ENCODE measurements around the gene HES5. TPM values are rescaled to one million over a fixed set of nuclear protein-coding genes. Genes with fewer than 3 reads are reported as not detected.

The HES5 gene
- total and polyA plus RNA-seq, 7 experiments from 2014 or later = not detected

Other genes starting within 250 kb of the HES5 start
- 10 to 100 TPM in 3 of 5 experiments, 1 to 10 TPM in 2; 8.5 to 16.4 (median 11.2) TPM for gene MORN1, start 138.7 kb downstream of the HES5 start, total RNA-seq
- 1 to 10 TPM; 5.0 to 5.3 TPM for gene MORN1, start 138.7 kb downstream of the HES5 start, polyA plus RNA-seq
- 100 to 1,000 TPM in 3 of 5 experiments, 10 to 100 TPM in 2; 71.0 to 150 (median 136) TPM for gene RER1, start 138.4 kb downstream of the HES5 start, total RNA-seq
- 100 to 1,000 TPM; 110 to 116 TPM for gene RER1, start 138.4 kb downstream of the HES5 start, polyA plus RNA-seq
- gene PEX10, start 117.7 kb downstream of the HES5 start, total RNA-seq = 10 to 100 TPM in 4 of 5 experiments, 1 to 10 TPM in 1; 8.7 to 14.9 (median 12.3) TPM
- 10 to 100 TPM in 1 of 2 donors, 1 to 10 TPM in 1; 9.1 to 10.4 TPM for gene PEX10, start 117.7 kb downstream of the HES5 start, polyA plus RNA-seq
- gene PLCH2, start 54.0 kb downstream of the HES5 start, total RNA-seq = 10 to 100 TPM; 10.1 to 37.4 (median 18.4) TPM
- 1 to 10 TPM in 1 of 2 donors, under 1 TPM in 1; 0.11 to 1.5 TPM for gene PLCH2, start 54.0 kb downstream of the HES5 start, polyA plus RNA-seq
- gene PANK4, start 3.7 kb downstream of the HES5 start, total RNA-seq = 10 to 100 TPM; 55.8 to 91.2 (median 72.6) TPM
- gene PANK4, start 3.7 kb downstream of the HES5 start, polyA plus RNA-seq = 10 to 100 TPM; 12.7 to 29.9 TPM
- 100 to 1,000 TPM; 182 to 253 (median 204) TPM for gene TNFRSF14, start 26.1 kb upstream of the HES5 start, total RNA-seq
- gene TNFRSF14, start 26.1 kb upstream of the HES5 start, polyA plus RNA-seq = 10 to 100 TPM; 52.5 to 65.1 TPM
- gene PRXL2B, start 56.5 kb upstream of the HES5 start, total RNA-seq = 10 to 100 TPM; 12.3 to 37.0 (median 26.7) TPM
- gene PRXL2B, start 56.5 kb upstream of the HES5 start, polyA plus RNA-seq = 10 to 100 TPM; 15.7 to 26.5 TPM
- gene MMEL1, start 102.8 kb upstream of the HES5 start, total RNA-seq = 1 to 10 TPM; 2.0 to 3.7 (median 2.5) TPM
- gene MMEL1, start 102.8 kb upstream of the HES5 start, polyA plus RNA-seq = 10 to 100 TPM; 12.5 to 20.5 TPM